ENCODE measurements around the gene EYA2.

Gene EYA2

GRCh38 chr20:47007826-47008655 lies 113.4 kb downstream of the EYA2 start:
- DNase-seq (ENCODE audit: low read depth), result no peak

- no peak for DNase-seq (ENCODE audit: low read depth)
Observed at GRCh38 chr20:47008842-47009518, 114.3 kb downstream of the EYA2 start.

GRCh38 chr20:47009784-47010183 lies 115.1 kb downstream of the EYA2 start:
- DNase-seq (ENCODE audit: low read depth), result no peak

- no peak for DNase-seq (ENCODE audit: low read depth)
Observed at GRCh38 chr20:47011984-47012383, 117.3 kb downstream of the EYA2 start.

- DNase-seq (ENCODE audit: low read depth), result no peak
Observed at GRCh38 chr20:47013606-47014005, 119.0 kb downstream of the EYA2 start.

- DNase-seq (ENCODE audit: low read depth), result no peak
Observed at GRCh38 chr20:47016068-47016664, 121.5 kb downstream of the EYA2 start.

- no peak for DNase-seq (ENCODE audit: low read depth)
Observed at GRCh38 chr20:47018381-47018780, 123.7 kb downstream of the EYA2 start.

- no peak for DNase-seq (ENCODE audit: low read depth)
Observed at GRCh38 chr20:47019121-47019824, 124.6 kb downstream of the EYA2 start.

- no peak for DNase-seq (ENCODE audit: low read depth)
Observed at GRCh38 chr20:47020231-47020630, 125.6 kb downstream of the EYA2 start.

GRCh38 chr20:47021850-47022249 lies 127.2 kb downstream of the EYA2 start:
- DNase-seq (ENCODE audit: low read depth), result no peak

GRCh38 chr20:47024461-47024937 lies 129.9 kb downstream of the EYA2 start:
- DNase-seq (ENCODE audit: low read depth), result no peak

- no peak for DNase-seq (ENCODE audit: low read depth)
Observed at GRCh38 chr20:47027042-47027441, 132.4 kb downstream of the EYA2 start.

GRCh38 chr20:47027456-47027855 lies 132.8 kb downstream of the EYA2 start:
- no peak for DNase-seq (ENCODE audit: low read depth)

GRCh38 chr20:47028487-47028886 lies 133.8 kb downstream of the EYA2 start:
- DNase-seq (ENCODE audit: low read depth), result no peak

GRCh38 chr20:47029845-47030244 lies 135.2 kb downstream of the EYA2 start:
- DNase-seq (ENCODE audit: low read depth), result no peak

GRCh38 chr20:47030271-47030810 lies 135.7 kb downstream of the EYA2 start:
- DNase-seq (ENCODE audit: low read depth), result no peak

GRCh38 chr20:47031004-47031403 lies 136.4 kb downstream of the EYA2 start:
- DNase-seq (ENCODE audit: low read depth), result no peak

- no peak for DNase-seq (ENCODE audit: low read depth)
Observed at GRCh38 chr20:47031821-47032220, 137.2 kb downstream of the EYA2 start.

GRCh38 chr20:47032933-47033578 lies 138.4 kb downstream of the EYA2 start:
- DNase-seq (ENCODE audit: low read depth), result no peak

- no peak for DNase-seq (ENCODE audit: low read depth)
Observed at GRCh38 chr20:47033665-47034064, 139.0 kb downstream of the EYA2 start.

- no peak for DNase-seq (ENCODE audit: low read depth)
Observed at GRCh38 chr20:47035026-47035590, 140.5 kb downstream of the EYA2 start.

Measured in activated T-helper 1 cell treated with Interleukin-2 at 50 U/mL for 16 hours (primary cell).